HG03342 (cell line): Measurements from ENCODE around the gene SV2A.
"Not testable (repeated sequence)": the region's sequence is repeated elsewhere in the genome, so short reads cannot be mapped to it uniquely, and the experiment has no call there.

Experiments used
- ATAC-seq: cut with Tn5 transposase; IDR thresholded peaks from one replicate; pipeline ENCODE4 v1.9.1; 2021; ENCODE audit warnings: mild to moderate bottlenecking, moderate library complexity; ENCODE audit not compliant: unreplicated experiment

The SV2A gene

GRCh38 chr1:149917571-149918144 is at the start of gene SV2A:
TSS of gene SV2A (minus strand) at chr1:149917844. CDS start at chr1:149913840, 4,004 bp downstream.
- no peak for ATAC-seq

GRCh38 chr1:149967041-149967440 is 49.4 kb upstream of the SV2A start:
- no peak for ATAC-seq

- no peak for ATAC-seq
These were observed 48.8 kb upstream of the SV2A start for GRCh38 chr1:149966405-149966804.

GRCh38 chr1:149965440-149965839 is 47.8 kb upstream of the SV2A start:
- ATAC-seq, result no peak

GRCh38 chr1:149963358-149963757 is 45.7 kb upstream of the SV2A start:
- no peak for ATAC-seq

GRCh38 chr1:149962736-149963135 is 45.1 kb upstream of the SV2A start:
- ATAC-seq, result no peak

GRCh38 chr1:149962039-149962647 is 44.5 kb upstream of the SV2A start:
- no peak for ATAC-seq

- not testable (repeated sequence) for ATAC-seq
These were observed 39.9 kb upstream of the SV2A start for GRCh38 chr1:149957548-149957947.

- no peak for ATAC-seq
These were observed 32.3 kb upstream of the SV2A start for GRCh38 chr1:149949911-149950310.

- ATAC-seq, result no peak
These were observed 27.6 kb upstream of the SV2A start for GRCh38 chr1:149945206-149945605.

GRCh38 chr1:149942885-149943284 is 25.2 kb upstream of the SV2A start:
- no peak for ATAC-seq

GRCh38 chr1:149942207-149942606 is 24.6 kb upstream of the SV2A start:
- no peak for ATAC-seq

GRCh38 chr1:149940427-149940826 is 22.8 kb upstream of the SV2A start:
- ATAC-seq, result no peak

- ATAC-seq, result not testable (repeated sequence)
These were observed 21.0 kb upstream of the SV2A start for GRCh38 chr1:149938668-149939003.

GRCh38 chr1:149937759-149938158 is 20.1 kb upstream of the SV2A start:
- ATAC-seq, result no peak

GRCh38 chr1:149936992-149937705 is 19.5 kb upstream of the SV2A start:
- no peak for ATAC-seq

GRCh38 chr1:149936170-149936991 is 18.7 kb upstream of the SV2A start, which contains the start of gene MTMR11:
TSS of gene MTMR11 (minus strand) at chr1:149936879. CDS start at chr1:149936647, 232 bp downstream.
- no peak for ATAC-seq

- no peak for ATAC-seq
These were observed 16.7 kb upstream of the SV2A start for GRCh38 chr1:149934356-149934755.

- ATAC-seq, result no peak
These were observed 15.6 kb upstream of the SV2A start for GRCh38 chr1:149933208-149933607.

- no peak for ATAC-seq
These were observed 14.8 kb upstream of the SV2A start for GRCh38 chr1:149932474-149932873.

- ATAC-seq, result no peak
These were observed 13.7 kb upstream of the SV2A start for GRCh38 chr1:149931212-149931790.
